Endodermal cell (in vitro differentiated cells): Measurements from ENCODE around the gene SSNA1. TPM values are rescaled to one million over a fixed set of nuclear protein-coding genes. Genes with fewer than 3 reads are reported as not detected.
A peak's percentile ranks its signal among the peaks of the same experiment; 100 is the strongest.

Experiments used
- DNase-seq: peaks from one replicate; pipeline ENCODE4 v3.0.0-alpha.2; 2017
- H3K27ac ChIP-seq: 2 replicates; pipeline ENCODE4 v1.5.1; 2013; ENCODE audit warnings: mild to moderate bottlenecking, low read depth, low read length, moderate library complexity
- H3K27me3 ChIP-seq: 2 replicates; pipeline ENCODE4 v1.6.1; 2013; ENCODE audit warnings: mild to moderate bottlenecking, low read length, moderate library complexity; ENCODE audit not compliant: insufficient read depth, control insufficient read depth, poor library complexity, severe bottlenecking
- H3K36me3 ChIP-seq: 2 replicates; pipeline ENCODE4 v1.7.0; 2013; ENCODE audit warnings: mild to moderate bottlenecking, low read length, moderate library complexity; ENCODE audit not compliant: control insufficient read depth, insufficient read depth
- H3K4me1 ChIP-seq: one replicate; pipeline ENCODE4 v1.7.0; 2013; ENCODE audit warnings: low read length; ENCODE audit not compliant: control insufficient read depth, insufficient read depth
- H3K4me3 ChIP-seq: 2 replicates; pipeline ENCODE4 v1.5.1; 2013; ENCODE audit warnings: mild to moderate bottlenecking, low read length, moderate library complexity
- H3K9ac ChIP-seq: 2 replicates; pipeline ENCODE4 v1.6.1; 2013; ENCODE audit warnings: mild to moderate bottlenecking, low read length, moderate library complexity; ENCODE audit not compliant: poor library complexity, severe bottlenecking; ENCODE audit errors: extremely low read depth
- H3K9me3 ChIP-seq: 2 replicates; pipeline ENCODE4 v1.6.1; 2013; ENCODE audit warnings: mild to moderate bottlenecking, low read length, moderate library complexity; ENCODE audit not compliant: control insufficient read depth
- H3K27ac Mint-ChIP-seq: 2 replicates; pipeline ENCODE4 v1.8.0; 2020; ENCODE audit warnings: mixed read lengths
- H3K27me3 Mint-ChIP-seq: 2 replicates; pipeline ENCODE4 v1.8.0; 2021; ENCODE audit warnings: mild to moderate bottlenecking, mixed read lengths; ENCODE audit not compliant: insufficient read depth
- H3K36me3 Mint-ChIP-seq: 2 replicates; pipeline ENCODE4 v1.8.0; 2020; ENCODE audit warnings: low read depth, mixed read lengths
- H3K4me1 Mint-ChIP-seq: 2 replicates; pipeline ENCODE4 v1.8.0; 2020; ENCODE audit warnings: mixed read lengths
- H3K4me3 Mint-ChIP-seq: 2 replicates; pipeline ENCODE4 v1.8.0; 2020; ENCODE audit warnings: mild to moderate bottlenecking, moderate library complexity, mixed read lengths
- H3K9me3 Mint-ChIP-seq: 2 replicates; pipeline ENCODE4 v1.8.0; 2020; ENCODE audit warnings: mild to moderate bottlenecking, mixed read lengths
- CTCF ChIP-seq: fragments of 200-600 bp; sonication (generic); conservative IDR thresholded peaks from 2 replicates; pipeline ENCODE4 v1.5.0; 2021; ENCODE audit warnings: antibody characterized with exemption, mild to moderate bottlenecking
- WGBS, 2 experiments: methylation state at CpG; one replicate each; pipeline versions ENCODE4 v1.1.5 to v1.1.7; 2013; ENCODE audit warnings: missing lambda C conversion rate in 2 of 2, mixed read lengths in 1 of 2; ENCODE audit not compliant: insufficient coverage in 1 of 2, insufficient read length in 1 of 2; 5-methylcytosine and 5-hydroxymethylcytosine counted together
- total RNA-seq, 2 donors: library from RNA; stranded (reverse); fragmentation: NEBNext Ultra II Directional in 1 of 2; extraction: Animal tissue kit (Norgen Biotek cat#: 25700) in 1 of 2; gene quantifications; 2 replicates in 1 of 2; 3 replicates in 1 of 2; pipeline ENCODE4 v1.2.1, GENCODE V29; 2021

Gene SSNA1
- total RNA-seq, 2 donors from 2014 or later: 66.5 to 67.7 TPM

- H3K27ac Mint-ChIP-seq: no peak overlapping the region
- TF ChIP-seq CTCF: peak; percentile 51
- Histone ChIP-seq H3K27me3 (no peaks in the 10 kb centered on the region), H3K9me3 (no peaks in the 10 kb centered on the region), H3K9ac (no peak overlapping the region), H3K36me3 (peaks cover 5% of the 10 kb centered on the region), H3K4me1 (peaks cover 20% of the 10 kb centered on the region), H3K27ac (no peak overlapping the region), H3K4me3 (no peak overlapping the region)
- no peaks in the 10 kb centered on the region for H3K27me3 Mint-ChIP-seq
- H3K4me1 Mint-ChIP-seq: peaks cover 16% of the 10 kb centered on the region
- peak; percentile 75 for DNase-seq
- H3K4me3 Mint-ChIP-seq: no peak overlapping the region
- no peaks in the 10 kb centered on the region for H3K36me3 Mint-ChIP-seq
- no peaks in the 10 kb centered on the region for H3K9me3 Mint-ChIP-seq
- 88 to 91% methylated on average over 13 to 35 of the region's 35 CpGs for WGBS, 2 experiments
Measured at GRCh38 chr9:137235424-137236237, 47.2 kb downstream of the SSNA1 start.

GRCh38 chr9:137236238-137236935 is 47.9 kb downstream of the SSNA1 start:
- Histone ChIP-seq H3K4me1 (peaks cover 20% of the 10 kb centered on the region), H3K27ac (no peak overlapping the region), H3K36me3 (peaks cover 5% of the 10 kb centered on the region), H3K9ac (no peak overlapping the region), H3K27me3 (no peaks in the 10 kb centered on the region), H3K4me3 (no peak overlapping the region), H3K9me3 (no peaks in the 10 kb centered on the region)
- Mint-ChIP-seq H3K4me3 (no peak overlapping the region), H3K27me3 (no peaks in the 10 kb centered on the region), H3K4me1 (peaks cover 16% of the 10 kb centered on the region), H3K9me3 (no peaks in the 10 kb centered on the region), H3K36me3 (no peaks in the 10 kb centered on the region), H3K27ac (no peak overlapping the region)
- 36 to 72% methylated on average over 5 to 31 of the region's 31 CpGs for WGBS, 2 experiments
- peak; percentile 100 for TF ChIP-seq CTCF
- peak; percentile 96 for DNase-seq

DNA sequence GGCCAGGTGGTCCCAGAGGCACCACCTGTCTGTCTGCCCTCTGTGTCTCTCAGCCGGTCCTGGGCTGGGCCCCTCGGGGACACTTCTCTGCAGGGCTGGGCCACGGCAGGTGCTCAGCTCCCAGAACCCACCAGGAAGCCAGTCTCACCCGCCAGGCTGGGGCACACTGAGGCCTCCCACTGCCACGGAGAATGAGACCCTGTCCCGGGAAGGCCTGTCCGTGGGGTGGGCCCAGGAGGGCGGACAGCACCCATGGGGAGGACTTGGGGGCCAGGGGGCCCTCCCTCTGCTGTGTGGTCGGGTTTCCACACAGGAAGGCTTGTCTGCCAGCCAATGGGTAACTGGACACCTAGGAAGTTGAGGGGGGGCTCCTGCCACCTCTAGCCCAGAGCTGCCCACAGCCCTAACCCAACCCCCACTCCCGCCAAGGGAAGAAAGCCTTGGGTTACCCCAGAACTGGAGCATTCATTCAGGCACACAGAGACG is 48.5 kb downstream of the SSNA1 start:
- Histone ChIP-seq H3K9ac (peak overlapping the region; percentile 41), H3K27me3 (no peaks in the 10 kb centered on the region), H3K27ac (no peak overlapping the region), H3K9me3 (no peaks in the 10 kb centered on the region), H3K4me3 (no peak overlapping the region), H3K4me1 (peaks cover 20% of the 10 kb centered on the region), H3K36me3 (peaks cover 7% of the 10 kb centered on the region)
- no peak for DNase-seq
- Mint-ChIP-seq H3K9me3 (no peaks in the 10 kb centered on the region), H3K4me1 (peaks cover 16% of the 10 kb centered on the region), H3K4me3 (no peak overlapping the region), H3K27ac (no peak overlapping the region), H3K36me3 (no peaks in the 10 kb centered on the region), H3K27me3 (no peaks in the 10 kb centered on the region)
- TF ChIP-seq CTCF: no peak
- WGBS, 2 experiments: 73 to 79% methylated on average over 6 to 11 of the region's 11 CpGs
